HG03135 (cell line): ENCODE data around the gene DCP1A.

Source experiments
- ATAC-seq: cut with Tn5 transposase; IDR thresholded peaks from one replicate; pipeline ENCODE4 v1.9.1; 2021; ENCODE audit warnings: mild to moderate bottlenecking, moderate library complexity; ENCODE audit not compliant: unreplicated experiment

Gene DCP1A

GRCh38 chr3:53250453-53250852, 96.9 kb downstream of the DCP1A start:
- ATAC-seq, result no peak

GRCh38 chr3:53248161-53248560, 99.2 kb downstream of the DCP1A start:
- ATAC-seq, result no peak

- no peak for ATAC-seq
Measured at GRCh38 chr3:53247619-53248018, 99.7 kb downstream of the DCP1A start.

- ATAC-seq, result no peak
Measured at GRCh38 chr3:53244271-53244670, 103.1 kb downstream of the DCP1A start.

GRCh38 chr3:53243785-53244184, 103.6 kb downstream of the DCP1A start:
- ATAC-seq, result no peak

GRCh38 chr3:53243165-53243564, 104.2 kb downstream of the DCP1A start:
- ATAC-seq, result no peak

GRCh38 chr3:53242642-53243041, 104.7 kb downstream of the DCP1A start:
- no peak for ATAC-seq

GRCh38 chr3:53242155-53242554, 105.2 kb downstream of the DCP1A start:
- no peak for ATAC-seq

GRCh38 chr3:53240989-53241972, 106.1 kb downstream of the DCP1A start:
- ATAC-seq, result no peak

- no peak for ATAC-seq
Measured at GRCh38 chr3:53239800-53240199, 107.5 kb downstream of the DCP1A start.

- no peak for ATAC-seq
Measured at GRCh38 chr3:53238886-53239285, 108.5 kb downstream of the DCP1A start.

- ATAC-seq, result no peak
Measured at GRCh38 chr3:53238051-53238850, 109.1 kb downstream of the DCP1A start.

GRCh38 chr3:53236112-53236841, 111.1 kb downstream of the DCP1A start:
- no peak for ATAC-seq

GRCh38 chr3:53235545-53235944, 111.8 kb downstream of the DCP1A start:
- no peak for ATAC-seq

GRCh38 chr3:53234841-53235232, 112.5 kb downstream of the DCP1A start:
- ATAC-seq, result no peak

GRCh38 chr3:53234130-53234840, 113.1 kb downstream of the DCP1A start:
- no peak for ATAC-seq
